GM19397 (cell line): ENCODE data around the gene USH2A.
"Not testable (repeated sequence)": the region's sequence is repeated elsewhere in the genome, so short reads cannot be mapped to it uniquely, and the experiment has no call there.

ENCODE experiments used
- ATAC-seq: cut with Tn5 transposase; IDR thresholded peaks from one replicate; pipeline ENCODE4 v1.9.1; 2021; ENCODE audit warnings: mild to moderate bottlenecking, moderate library complexity; ENCODE audit not compliant: unreplicated experiment

Gene USH2A

GRCh38 chr1:216416488-216416887 is 6.8 kb downstream of the USH2A start:
- ATAC-seq: no peak

GRCh38 chr1:216410026-216410425 is 13.2 kb downstream of the USH2A start:
- no peak for ATAC-seq

GRCh38 chr1:216390956-216391355 is 32.3 kb downstream of the USH2A start:
- ATAC-seq: no peak

GRCh38 chr1:216389774-216390173 is 33.5 kb downstream of the USH2A start:
- no peak for ATAC-seq

- no peak for ATAC-seq
Observed at GRCh38 chr1:216388558-216388957, 34.7 kb downstream of the USH2A start.

- ATAC-seq: no peak
Observed at GRCh38 chr1:216387782-216388181, 35.5 kb downstream of the USH2A start.

GRCh38 chr1:216379441-216379840 is 43.8 kb downstream of the USH2A start:
- ATAC-seq: no peak

- ATAC-seq: no peak
Observed at GRCh38 chr1:216368249-216368648, 55.0 kb downstream of the USH2A start.

- no peak for ATAC-seq
Observed at GRCh38 chr1:216366979-216367378, 56.3 kb downstream of the USH2A start.

GRCh38 chr1:216356945-216357344 is 66.3 kb downstream of the USH2A start:
- no peak for ATAC-seq

GRCh38 chr1:216350186-216350585 is 73.1 kb downstream of the USH2A start:
- ATAC-seq: no peak

- ATAC-seq: no peak
Observed at GRCh38 chr1:216346526-216346925, 76.7 kb downstream of the USH2A start.

- not testable (repeated sequence) for ATAC-seq
Observed at GRCh38 chr1:216340542-216340941, 82.7 kb downstream of the USH2A start.

- ATAC-seq: no peak
Observed at GRCh38 chr1:216332462-216332861, 90.8 kb downstream of the USH2A start.

- no peak for ATAC-seq
Observed at GRCh38 chr1:216332003-216332402, 91.2 kb downstream of the USH2A start.

- ATAC-seq: no peak
Observed at GRCh38 chr1:216331211-216331610, 92.0 kb downstream of the USH2A start.

GRCh38 chr1:216330262-216330661 is 93.0 kb downstream of the USH2A start:
- ATAC-seq: no peak

- no peak for ATAC-seq
Observed at GRCh38 chr1:216325946-216326345, 97.3 kb downstream of the USH2A start.

GRCh38 chr1:216325336-216325735 is 97.9 kb downstream of the USH2A start:
- no peak for ATAC-seq

GRCh38 chr1:216323344-216323743 is 99.9 kb downstream of the USH2A start:
- ATAC-seq: no peak

GRCh38 chr1:216314379-216315095 is 108.7 kb downstream of the USH2A start:
- ATAC-seq: no peak

GRCh38 chr1:216310776-216311175 is 112.5 kb downstream of the USH2A start:
- no peak for ATAC-seq

GRCh38 chr1:216306830-216307229 is 116.4 kb downstream of the USH2A start:
- no peak for ATAC-seq
